HG02973 (cell line): ENCODE results near the gene TPRX1.
"Not testable (repeated sequence)": the region's sequence is repeated elsewhere in the genome, so short reads cannot be mapped to it uniquely, and the experiment has no call there.

ENCODE experiments used
- ATAC-seq: cut with Tn5 transposase; IDR thresholded peaks from one replicate; pipeline ENCODE4 v1.9.1; 2021; ENCODE audit warnings: moderate library complexity; ENCODE audit not compliant: unreplicated experiment

TPRX1 gene

GRCh38 chr19:47804451-47804850 is at the start of gene TPRX1:
TPRX1 (minus strand) TSS chr19:47804551; CDS start chr19:47804539, 12 bp downstream.
- ATAC-seq, result not testable (repeated sequence)

GRCh38 chr19:47853003-47853402 is 48.7 kb upstream of the TPRX1 start:
- no peak for ATAC-seq

DNA sequence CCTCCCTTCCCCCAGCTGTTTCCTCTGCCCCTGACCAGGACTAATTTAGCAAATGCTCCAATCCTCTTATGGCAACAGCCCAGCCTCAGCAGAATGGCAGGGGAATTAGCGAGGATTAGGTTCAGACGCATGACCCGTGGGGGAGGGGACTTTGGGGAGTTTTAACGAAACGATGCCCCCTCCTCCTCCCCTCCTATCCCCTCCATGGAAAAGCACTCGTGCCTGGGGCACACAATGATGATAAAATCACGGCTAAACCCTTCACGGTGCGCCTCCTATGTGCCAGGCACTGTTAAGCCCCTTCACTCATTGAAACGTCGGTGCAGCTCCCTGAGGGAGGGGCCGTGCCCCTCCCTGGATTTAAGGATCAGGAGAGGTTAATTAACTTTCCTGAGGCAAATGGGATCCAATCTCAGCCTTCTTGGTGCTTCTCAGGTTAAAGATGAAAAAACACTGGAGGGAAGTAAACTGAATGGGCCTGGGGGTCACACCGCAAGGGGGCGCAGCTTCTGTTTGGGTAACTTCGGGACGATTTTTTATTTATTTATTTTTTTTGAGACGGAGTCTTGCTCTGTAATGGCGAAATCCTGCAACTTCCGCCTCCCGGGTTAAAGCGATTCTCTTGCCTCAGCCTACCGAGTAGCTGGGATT is 44.6 kb upstream of the TPRX1 start:
- no peak for ATAC-seq

- no peak for ATAC-seq
These were observed 44.1 kb upstream of the TPRX1 start for GRCh38 chr19:47848425-47848822.

- ATAC-seq, result no peak
These were observed 38.6 kb upstream of the TPRX1 start for GRCh38 chr19:47842941-47843340.

DNA sequence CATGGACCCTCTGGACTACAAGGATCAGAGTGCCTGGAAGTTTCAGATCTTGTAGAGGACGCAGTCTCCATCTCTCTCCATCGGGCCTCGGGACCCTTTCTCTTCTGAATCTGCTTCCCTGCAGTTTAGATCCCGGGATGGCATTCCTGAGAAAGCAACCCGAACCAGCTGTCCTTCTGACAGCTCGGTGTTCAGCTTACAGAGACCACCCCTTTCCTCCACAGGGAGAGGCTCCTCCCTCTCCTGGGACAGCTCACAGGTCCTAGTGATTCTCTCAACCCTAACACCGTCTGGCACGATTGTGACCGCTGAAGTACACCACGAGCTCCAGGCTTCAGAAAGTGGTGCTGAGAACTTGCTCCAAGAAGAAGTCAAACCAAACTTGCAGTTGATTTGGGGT is 35.6 kb upstream of the TPRX1 start:
- ATAC-seq, result no peak

- ATAC-seq, result no peak
These were observed 35.1 kb upstream of the TPRX1 start for GRCh38 chr19:47839411-47839810.

DNA sequence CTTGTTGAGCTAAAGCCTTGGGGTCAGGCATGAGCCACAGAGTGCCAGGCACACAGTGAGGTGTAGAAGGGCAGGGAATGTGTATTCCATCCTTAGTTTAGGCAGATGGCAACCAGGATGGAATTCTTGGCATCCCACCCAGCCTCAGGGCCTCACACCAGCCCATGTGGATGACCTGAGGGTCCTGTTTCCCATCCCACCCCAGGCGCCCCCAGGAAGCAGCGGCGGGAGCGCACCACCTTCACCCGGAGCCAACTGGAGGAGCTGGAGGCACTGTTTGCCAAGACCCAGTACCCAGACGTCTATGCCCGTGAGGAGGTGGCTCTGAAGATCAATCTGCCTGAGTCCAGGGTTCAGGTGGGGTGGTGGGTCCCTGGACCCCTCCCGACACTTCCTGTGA is 31.7 kb upstream of the TPRX1 start:
- no peak for ATAC-seq

DNA sequence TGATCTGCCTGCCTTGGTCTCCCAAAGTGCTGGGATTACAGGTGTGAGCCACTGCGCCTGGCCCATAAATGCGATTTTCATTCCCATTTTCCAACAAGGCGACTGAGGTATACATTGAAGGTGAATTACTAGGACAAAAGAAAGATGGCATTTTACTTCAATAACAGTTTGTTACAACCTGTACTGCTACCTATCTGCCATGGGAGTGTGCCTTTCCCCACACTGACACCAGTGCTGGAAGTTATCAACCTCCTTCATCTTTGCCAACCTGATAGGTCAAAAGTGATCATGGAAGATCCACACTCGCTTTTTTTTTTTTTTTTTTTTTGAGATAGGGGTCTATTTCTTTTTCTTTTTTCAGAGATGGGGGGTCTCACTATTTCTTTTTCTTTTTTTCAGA is 28.4 kb upstream of the TPRX1 start:
- ATAC-seq, result no peak

DNA sequence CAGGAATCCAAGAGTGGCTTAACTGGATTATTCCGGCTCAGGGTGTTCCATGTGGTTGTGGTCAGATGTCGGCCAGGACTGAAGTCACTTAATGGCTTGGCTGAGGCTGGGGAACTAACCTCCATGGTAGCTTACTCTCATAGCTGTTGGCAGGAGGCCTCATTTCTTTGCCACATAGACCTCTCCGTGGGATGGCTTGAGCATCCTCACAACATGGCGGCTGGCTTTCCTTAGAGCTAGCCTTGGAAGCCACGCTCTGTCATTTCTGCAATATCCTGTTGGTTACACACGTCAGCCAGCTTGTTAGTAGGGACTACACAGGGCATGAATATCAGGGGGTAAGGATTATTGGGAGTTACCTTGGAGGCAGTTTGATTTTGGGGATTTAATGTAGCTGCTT is 22.4 kb upstream of the TPRX1 start:
- no peak for ATAC-seq

GRCh38 chr19:47824396-47824795 is 20.0 kb upstream of the TPRX1 start:
- ATAC-seq, result no peak

DNA sequence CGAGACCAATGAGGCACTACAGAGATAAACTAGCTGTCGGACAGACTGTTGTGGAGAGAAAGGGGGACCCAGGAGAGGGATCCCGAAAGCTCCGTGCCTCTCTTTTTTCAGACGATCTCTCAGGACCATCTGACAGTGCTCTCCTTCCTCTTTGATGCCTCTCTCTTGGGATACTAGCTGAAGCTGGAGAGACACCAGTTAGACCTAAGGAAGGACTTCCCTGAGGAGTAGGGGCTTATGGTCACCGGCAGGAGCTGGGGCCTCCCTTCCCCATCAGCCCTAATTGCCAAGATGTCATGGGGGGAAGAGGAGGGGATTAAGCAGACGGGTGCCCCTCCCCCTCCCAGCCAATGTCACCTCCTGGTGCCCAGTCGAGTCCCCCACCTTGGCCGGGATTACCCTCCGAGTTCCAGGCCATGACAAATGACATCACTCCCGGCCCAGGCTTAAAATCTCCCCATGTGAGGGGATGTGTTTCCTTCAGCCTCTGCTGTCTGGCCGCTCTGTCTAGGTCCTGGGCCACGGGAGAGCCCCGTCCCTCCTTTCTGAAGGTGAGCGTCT is 17.2 kb upstream of the TPRX1 start, which contains the start of gene CRX:
CRX (plus strand) TSS at position 478 of the 561 bp plus-strand sequence. CDS start 12,507 bp downstream, outside the sequence.
- ATAC-seq, result no peak

DNA sequence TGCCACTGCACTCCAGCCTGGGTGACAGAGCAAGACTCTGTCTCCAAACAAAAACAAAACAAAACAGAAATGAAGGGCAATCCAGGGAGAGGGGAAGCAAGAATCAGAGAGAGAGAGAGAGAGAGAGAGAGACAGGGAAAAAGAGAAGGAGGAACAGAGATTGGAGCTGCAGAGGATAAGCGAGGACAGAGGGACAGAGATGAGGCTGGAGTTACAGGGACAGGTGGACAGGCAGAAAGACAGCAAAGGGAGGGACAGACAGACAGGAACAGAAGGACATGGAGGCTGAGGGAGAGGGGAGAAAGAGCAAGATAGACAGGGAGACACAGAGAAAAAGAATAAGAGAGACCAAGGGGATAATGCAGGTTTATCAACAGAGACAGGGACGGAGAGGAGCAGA is 16.1 kb upstream of the TPRX1 start:
- no peak for ATAC-seq

DNA sequence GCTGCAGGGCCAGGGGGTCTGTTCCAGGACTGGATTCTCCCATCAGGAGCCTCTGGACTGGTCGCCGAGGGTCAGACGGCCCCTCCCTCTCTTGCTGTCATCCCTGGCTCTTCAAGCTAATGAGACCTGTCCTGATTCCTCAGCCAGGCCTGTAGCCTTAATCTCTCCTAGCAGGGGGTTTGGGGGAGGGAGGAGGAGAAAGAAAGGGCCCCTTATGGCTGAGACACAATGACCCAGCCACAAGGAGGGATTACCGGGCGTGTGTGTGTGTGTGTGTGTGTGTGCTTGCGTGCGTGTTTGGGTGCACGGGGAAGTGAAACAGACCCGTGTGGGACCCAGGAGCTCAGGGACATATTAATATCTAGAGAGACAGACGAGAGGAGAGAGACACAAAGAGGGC is 15.5 kb upstream of the TPRX1 start:
- no peak for ATAC-seq

GRCh38 chr19:47818221-47818620 is 13.9 kb upstream of the TPRX1 start:
- ATAC-seq, result not testable (repeated sequence)

GRCh38 chr19:47816270-47816669 is 11.9 kb upstream of the TPRX1 start:
- ATAC-seq, result not testable (repeated sequence)

DNA sequence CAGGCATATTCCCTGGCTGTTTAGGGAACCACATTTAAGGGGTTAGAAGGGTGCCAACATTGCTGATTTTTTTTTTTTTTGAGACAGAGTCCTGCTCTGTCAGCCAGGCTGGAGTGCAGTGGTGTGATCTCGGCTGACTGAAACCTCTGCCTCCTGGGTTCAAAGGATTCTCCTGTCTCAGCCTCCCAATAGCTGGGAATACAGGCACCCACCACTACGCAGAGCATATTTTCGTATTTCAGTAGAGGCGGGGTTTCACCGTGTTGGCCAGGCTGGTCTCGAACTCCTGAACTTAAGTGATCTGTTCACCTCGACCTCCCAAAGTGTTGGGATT is 9.6 kb upstream of the TPRX1 start:
- no peak for ATAC-seq

DNA sequence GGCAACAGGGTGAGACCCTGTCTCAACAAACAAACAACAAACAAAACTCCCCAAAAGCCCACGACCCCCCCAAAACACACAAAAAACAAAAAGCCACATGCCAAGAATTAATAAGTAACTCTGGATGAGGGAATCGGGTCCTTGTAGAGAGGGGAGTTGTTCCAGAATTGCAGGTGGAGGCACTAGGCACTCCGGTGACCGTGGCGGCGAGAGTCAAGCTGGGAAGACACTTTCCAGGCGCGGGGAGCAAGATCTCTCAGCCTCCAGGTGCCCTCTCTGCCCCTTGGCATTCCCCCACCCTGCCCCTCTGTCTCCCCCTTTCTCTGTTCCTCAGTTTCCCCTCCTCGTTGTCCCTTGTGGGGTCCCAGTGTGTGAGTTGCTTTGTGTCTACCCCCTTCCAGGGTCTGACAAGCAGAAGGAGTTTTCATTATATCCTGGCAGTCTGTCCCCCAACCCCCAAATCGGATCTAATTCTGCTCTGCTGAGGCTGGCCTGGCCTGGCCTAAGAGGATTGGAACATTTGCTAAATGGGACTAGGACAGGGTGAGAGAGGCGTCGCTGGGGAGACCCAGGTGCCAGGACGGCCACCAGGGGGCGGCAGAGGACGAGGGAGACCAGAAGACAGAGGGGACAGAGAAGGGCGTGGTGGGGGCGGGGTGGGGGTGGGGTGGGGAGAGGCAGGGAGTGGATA is 9.1 kb upstream of the TPRX1 start:
- ATAC-seq, result no peak

DNA sequence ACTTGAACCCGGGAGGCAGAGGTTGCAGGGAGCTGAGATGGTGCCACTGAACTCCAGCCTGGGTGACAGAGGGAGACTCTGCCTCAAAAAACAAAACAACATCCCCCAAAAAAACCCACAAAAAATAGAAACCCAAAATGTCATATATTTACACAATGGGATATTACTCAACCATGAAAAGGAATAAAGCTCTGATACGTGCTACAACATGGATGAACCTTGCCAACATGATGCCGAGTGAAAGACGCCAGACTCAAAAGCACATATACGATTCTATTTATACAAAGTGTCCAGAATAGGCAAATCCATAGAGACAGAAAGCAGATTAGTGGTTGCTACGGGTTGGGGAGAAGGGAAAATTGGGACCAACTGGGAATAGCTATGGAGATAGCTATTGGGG is 2.1 kb upstream of the TPRX1 start:
- no peak for ATAC-seq

GRCh38 chr19:47805313-47805712 is 962 bp upstream of the TPRX1 start:
- no peak for ATAC-seq

DNA sequence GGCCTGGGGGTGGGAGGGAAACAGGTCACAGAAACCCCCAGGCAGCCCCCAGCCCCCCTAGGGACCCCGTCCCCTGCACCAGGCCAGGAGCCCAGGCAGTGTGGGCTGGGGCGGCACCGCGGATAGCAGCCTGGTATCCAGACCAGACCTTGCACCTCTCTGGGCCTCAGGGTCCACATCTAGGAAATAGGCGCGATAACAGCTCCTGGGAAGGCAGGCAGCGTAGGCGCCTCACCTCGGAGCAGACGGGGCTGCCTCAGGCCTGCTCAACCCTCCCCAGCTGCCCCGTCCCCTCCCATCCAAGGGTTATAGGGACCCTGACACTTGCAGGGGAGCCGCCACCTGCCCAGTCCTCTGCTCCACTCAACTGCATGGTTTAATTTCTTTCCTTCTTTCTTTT is 680 bp downstream of the TPRX1 start:
- not testable (repeated sequence) for ATAC-seq

GRCh38 chr19:47803148-47803547 is 1.2 kb downstream of the TPRX1 start:
- not testable (repeated sequence) for ATAC-seq
